Keratinocyte (primary cell): ENCODE data around the gene WDR83.

Experiments
- EZH2 ChIP-seq: IDR thresholded peaks from one replicate; pipeline ENCODE4 v1.6.1; 2012; ENCODE audit warnings: inconsistent platforms, mild to moderate bottlenecking, low read length, moderate library complexity
- TF ChIP-seq, protein P1 (sequence below), 3 experiments: IDR thresholded peaks in 1 of 3; conservative IDR thresholded peaks in 1 of 3; optimal IDR thresholded peaks in 1 of 3; 2 replicates in 2 of 3; 3 replicates in 1 of 3; pipeline versions ENCODE3 to v1.5.1; 2011; ENCODE audit warnings: low read length in 3 of 3, mild to moderate bottlenecking in 3 of 3, moderate library complexity in 2 of 3, control low read depth in 1 of 3, inconsistent platforms in 1 of 3; ENCODE audit not compliant: insufficient read depth in 2 of 3; ENCODE audit errors: extremely low read depth in 1 of 3

DNA sequence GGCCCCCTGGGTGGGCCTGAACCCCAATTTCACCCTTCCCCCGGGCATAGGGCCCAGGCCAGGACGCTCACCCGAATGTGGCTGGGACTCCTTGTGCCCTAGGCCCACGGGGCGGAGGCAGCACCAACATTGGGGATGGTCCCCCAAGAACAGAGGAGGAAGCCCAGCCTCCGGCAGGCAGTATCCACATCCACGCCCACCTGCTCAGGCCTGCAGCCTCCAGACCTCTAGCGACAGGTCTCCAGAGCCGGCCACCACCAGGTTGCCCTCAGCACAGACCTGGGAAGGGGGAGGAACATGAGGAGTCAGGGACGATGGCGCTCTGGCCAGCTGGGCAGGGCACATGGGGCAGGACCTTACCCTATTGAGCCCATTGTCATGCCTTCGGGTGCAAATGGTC is 22.4 kb downstream of the WDR83 start:
- TF ChIP-seq, protein P1, sequence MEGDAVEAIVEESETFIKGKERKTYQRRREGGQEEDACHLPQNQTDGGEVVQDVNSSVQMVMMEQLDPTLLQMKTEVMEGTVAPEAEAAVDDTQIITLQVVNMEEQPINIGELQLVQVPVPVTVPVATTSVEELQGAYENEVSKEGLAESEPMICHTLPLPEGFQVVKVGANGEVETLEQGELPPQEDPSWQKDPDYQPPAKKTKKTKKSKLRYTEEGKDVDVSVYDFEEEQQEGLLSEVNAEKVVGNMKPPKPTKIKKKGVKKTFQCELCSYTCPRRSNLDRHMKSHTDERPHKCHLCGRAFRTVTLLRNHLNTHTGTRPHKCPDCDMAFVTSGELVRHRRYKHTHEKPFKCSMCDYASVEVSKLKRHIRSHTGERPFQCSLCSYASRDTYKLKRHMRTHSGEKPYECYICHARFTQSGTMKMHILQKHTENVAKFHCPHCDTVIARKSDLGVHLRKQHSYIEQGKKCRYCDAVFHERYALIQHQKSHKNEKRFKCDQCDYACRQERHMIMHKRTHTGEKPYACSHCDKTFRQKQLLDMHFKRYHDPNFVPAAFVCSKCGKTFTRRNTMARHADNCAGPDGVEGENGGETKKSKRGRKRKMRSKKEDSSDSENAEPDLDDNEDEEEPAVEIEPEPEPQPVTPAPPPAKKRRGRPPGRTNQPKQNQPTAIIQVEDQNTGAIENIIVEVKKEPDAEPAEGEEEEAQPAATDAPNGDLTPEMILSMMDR (optimal IDR thresholded peaks at IDR 0.05 in 1 of 3, IDR thresholded peaks at IDR 0.05 in 1 of 3, conservative IDR thresholded peaks at IDR 0.05 in 1 of 3; ENCODE audit: extremely low read depth in 1 of 3, insufficient read depth in 2 of 3, low read length in 3 of 3): no peak
- TF ChIP-seq EZH2: no peak
